Stimulated activated CD8-positive, alpha-beta memory T cell treated with anti-CD3 and anti-CD28 coated beads, Interleukin-7, amount 100 ng/mL, for 1 hour (primary cell): ENCODE data around the gene FOXF1.

Experiments
- DNase-seq, 2 donors: peaks; one replicate each; pipeline ENCODE4 v3.0.0-alpha.2; 2020; ENCODE audit warnings: low read depth in 2 of 2

Gene FOXF1

DNA sequence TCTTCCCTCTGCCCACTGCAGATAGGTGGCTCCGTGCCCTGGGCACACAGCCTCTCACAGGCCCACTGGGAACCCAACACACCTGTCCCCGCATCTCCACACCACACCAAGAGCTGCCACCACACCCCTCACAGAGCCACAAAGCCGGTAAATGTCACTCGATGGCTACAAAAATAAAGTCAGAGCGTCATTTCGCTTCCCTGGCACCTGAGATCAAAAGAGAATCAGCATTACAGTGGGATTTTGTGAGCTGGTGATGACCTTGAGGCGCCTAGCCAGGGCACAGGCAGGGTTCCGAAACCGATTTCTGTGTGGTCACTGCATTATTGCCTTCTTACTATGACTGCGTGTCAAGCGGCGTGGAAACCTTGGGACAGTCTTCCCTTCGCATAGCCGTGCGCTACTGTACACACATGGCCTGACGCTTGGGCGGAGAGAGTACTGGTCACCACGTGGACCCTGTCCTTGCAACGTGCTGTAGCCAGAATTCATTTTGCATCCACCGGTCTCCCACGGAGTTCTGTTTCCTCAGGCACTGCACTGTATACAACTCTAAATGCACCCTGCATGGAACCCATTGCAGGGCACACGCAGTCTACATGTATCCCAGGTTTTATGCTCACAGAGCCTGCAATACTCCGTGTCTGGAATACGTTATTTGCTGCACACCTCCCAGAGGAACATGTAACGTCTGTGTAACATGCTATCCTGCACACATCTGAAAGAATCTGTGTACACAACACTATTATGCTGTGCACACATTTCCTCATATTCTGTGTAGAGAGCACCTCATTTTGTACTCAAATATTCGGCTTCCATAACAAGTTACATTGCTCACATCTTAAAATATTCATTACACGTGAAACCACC is 5.8 kb upstream of the FOXF1 start:
- DNase-seq, result no peak

DNA sequence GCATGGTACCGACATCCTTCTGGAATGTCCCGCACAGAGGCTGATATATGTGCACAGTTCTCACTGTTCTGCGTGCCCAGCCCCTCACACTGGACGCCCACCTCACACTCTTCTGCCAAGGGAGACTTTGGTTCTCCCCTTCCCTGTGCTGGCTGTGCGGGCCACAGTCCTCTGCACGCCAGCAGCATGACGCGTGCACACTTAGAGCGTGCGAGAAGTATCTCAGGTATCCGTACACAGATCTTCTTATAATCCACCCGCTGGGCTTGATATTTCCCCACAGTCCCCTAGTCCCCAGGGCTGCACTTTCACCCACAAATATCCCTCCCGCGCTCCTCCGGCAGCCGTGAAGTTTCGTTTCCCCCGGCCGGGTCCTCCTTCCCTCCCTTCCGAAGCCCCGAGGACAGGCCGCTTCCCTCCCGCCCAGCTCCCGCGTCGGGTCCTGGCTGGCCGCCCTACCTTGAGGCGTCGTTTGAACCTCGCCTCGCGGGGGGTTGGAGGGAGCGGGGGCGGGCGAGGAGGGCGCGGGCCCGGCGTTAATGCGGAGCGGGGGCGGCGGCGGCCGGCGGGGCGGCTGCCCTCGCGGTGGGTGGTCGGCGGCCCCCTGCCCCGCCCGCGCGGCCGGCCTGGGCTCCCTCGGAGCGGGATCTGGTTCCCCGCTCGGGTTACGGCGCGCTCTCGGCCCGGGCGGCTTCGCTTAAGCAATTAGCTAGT is 5.0 kb upstream of the FOXF1 start:
- no peak for DNase-seq

DNA sequence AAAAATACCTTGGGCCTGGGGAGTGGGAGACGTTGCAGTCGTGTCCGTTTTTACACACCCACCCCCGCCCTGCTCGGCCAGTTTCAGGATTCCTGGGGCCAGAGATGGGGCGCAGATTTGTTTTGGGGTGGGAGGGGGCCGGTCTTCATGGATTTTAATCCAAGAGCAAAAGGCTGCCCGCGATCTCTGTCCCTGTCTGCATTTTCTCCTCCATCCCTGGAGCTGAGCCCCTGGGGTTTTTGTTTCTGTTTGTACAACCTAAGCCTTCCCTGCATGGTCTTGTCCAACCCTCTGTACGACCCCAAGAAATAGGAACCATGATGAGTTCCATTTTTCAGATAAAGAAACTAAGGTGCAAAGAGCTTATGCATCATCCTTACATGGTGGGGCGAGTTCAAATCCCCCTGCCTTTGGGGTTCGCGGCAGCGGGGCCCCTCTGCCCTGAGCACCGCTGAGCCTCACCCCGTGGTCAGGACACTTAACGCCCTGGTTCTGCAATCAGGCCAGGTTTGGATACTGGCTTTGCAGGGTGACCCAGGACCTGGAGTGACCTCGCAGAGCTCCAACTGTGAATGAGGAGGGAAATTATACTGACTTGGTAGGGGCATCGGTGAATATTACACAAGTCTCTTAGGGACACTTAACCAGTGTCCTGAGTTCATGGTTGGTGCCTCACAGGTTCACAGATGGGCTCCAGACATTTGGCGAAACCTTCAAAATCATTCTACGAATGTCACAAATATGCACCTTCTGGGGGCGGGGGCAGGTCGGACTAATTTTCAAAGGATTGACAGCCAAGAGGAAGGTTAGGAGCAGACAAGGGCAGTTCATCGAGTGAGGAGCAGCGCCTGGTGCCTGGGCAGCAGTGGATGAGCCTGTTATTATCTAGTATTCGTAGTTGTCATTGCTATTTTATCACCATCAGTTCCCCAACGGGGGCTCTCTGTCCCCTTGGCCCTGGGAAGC is 4.1 kb upstream of the FOXF1 start:
- no peak for DNase-seq

DNA sequence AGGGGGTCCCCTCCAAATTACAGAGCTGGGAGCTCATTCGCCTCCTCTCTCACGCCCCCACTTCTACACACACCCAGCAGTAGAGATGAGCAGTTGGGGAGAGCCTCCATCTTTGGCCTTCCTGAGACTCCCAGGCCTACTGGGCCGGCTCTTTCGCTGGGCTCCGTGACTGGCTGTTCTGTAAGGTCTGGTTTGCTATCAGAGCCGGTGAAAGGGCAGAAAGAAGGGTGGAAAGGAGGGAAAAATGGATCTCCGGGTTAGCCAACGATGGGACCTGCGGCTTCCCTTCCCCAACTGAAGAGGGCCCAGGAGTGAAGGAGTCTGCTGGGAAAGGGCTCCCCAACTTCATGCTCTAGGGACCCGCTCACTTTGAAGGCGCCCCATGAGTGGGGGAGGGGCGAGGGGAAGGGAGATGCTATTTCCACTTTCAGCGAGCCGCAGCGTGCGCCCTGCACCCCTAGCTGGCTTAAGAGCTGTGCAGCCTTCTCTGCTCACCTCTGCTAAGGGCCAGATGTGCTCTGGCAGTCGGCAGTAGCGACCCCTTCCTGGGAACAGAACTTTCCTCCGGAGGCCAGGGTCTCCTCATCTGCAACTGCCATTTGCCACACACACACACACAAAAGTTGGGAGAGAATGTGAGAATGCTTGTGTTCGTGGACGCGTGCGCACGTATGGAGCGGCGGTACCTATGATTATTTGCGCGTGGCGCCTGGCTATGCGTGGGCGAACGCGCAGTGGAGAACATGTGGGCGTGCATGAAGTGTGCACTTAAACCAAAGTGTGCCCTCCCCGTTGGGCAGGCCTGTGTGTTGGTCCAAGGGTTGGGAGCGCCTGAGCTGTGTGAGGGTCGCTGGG is 2.9 kb upstream of the FOXF1 start:
- DNase-seq, result no peak

DNA sequence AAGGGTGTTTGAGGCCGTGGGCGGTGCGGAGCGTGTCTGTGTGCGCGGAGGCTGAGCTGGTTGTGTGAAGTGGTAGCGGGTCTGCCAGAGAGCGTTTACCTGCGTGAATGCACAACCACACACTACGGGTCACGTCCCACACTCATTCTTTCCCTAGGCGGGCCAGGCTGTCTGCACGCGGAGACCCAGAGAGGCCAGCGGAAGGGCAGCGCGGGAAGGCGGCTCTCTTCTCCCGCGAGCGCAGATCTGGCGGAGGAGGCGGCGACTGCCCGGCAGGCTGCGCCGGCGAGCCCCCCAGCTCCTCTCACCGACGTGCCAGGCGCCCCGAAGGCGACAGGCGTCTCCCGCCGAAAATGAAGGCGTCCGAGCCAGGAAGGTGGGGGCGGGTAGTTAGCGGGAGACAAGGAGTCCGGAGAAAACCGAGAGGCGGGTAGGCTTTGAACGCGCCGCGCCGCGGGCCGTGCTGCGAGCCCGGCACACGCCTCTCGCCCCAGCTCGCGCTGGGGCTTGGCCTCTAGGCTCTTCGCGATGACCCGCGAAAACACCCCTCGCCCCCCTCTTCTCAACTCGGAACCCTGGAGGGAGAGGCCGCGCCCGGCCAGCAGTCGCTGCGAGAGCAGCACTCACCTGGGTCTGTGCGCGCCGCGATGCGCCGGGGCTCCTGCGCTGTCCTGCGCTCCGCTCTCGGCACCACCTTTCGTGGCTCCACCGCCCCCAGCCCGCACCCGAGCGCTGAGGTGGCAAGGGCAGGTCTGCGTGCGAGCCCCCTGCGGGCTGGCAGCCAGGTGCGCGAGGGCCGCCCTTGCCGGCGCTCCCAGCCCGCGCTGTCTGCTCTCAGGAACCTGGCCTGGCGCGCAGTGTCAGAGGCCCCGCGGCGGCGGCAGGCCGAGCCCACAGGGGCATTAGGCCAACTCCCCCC is 2.0 kb upstream of the FOXF1 start:
- no peak for DNase-seq

DNA sequence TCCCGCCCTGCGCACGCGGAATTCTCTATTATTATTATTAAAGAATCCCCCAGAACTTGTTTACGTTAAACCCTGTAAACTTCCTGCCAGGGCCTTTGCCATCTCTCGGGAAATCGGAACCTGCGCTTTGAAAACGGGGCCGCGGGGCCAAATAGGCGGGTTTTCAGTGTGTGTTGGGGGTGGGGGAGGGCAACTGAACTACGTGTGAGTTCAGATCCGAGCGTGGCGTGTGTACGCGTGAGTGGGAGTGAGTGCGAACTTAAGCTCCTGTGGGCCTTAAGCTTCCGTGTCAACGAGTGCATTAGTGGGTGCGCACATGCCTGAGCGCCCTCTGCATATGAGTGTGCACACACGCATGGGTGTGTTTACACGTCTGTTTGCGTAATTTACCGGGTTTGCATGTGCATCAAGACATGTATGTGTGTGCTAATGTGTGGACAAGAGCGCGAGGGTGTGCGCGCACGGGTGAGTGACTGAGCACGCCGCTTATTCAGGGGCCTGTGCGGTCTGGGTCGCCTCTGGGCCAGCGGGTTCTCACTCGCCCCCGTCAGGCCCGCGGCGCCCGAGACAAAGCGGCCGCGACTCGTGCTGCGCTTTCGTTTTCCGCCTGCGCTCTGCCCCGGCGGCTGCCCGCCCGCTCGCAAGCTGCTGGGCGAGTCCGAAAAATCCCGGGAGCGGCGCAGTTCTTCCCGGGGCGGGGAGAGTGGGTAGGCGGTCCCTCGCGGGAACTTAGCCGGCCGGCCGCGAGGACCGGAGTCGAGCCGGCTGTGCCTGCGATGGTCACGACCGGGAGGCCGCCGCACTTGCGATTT is 1.2 kb upstream of the FOXF1 start:
- DNase-seq, result no peak

DNA sequence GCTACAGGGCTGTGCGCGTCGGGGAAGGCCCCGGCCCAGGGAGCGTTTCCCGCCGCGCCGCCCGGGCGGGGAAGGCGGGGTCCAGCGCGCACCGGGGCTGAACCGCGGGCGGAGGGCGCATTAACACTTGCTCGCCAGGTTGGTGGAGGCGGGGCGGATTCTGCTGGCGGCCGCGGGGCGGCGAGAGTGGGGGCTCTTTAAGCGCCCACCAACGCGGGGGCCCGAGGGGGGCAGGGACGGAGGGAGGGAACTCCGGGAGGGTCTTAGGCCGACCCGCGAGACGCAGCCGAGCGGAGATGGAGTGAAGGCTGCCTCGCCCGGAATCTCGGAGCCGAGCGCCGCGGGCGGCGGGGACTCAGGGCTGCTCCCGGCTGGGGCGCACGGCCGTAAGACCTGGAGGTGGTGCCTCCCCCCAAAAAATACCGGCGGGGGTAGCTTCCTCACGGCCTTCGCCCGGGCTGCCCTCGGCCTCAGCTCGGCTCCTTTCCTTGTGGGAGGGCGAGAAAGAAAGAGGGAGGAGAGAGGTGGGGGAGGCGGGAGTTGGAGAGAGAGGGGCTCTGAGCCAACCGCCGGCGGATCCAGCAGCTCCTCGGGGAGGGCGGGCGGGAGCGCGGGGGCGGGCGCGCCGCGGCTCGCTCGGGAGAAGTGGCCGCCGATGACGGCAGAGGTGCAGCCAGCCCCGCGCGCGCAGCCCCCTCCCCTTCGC is 415 bp upstream of the FOXF1 start:
- no peak for DNase-seq

DNA sequence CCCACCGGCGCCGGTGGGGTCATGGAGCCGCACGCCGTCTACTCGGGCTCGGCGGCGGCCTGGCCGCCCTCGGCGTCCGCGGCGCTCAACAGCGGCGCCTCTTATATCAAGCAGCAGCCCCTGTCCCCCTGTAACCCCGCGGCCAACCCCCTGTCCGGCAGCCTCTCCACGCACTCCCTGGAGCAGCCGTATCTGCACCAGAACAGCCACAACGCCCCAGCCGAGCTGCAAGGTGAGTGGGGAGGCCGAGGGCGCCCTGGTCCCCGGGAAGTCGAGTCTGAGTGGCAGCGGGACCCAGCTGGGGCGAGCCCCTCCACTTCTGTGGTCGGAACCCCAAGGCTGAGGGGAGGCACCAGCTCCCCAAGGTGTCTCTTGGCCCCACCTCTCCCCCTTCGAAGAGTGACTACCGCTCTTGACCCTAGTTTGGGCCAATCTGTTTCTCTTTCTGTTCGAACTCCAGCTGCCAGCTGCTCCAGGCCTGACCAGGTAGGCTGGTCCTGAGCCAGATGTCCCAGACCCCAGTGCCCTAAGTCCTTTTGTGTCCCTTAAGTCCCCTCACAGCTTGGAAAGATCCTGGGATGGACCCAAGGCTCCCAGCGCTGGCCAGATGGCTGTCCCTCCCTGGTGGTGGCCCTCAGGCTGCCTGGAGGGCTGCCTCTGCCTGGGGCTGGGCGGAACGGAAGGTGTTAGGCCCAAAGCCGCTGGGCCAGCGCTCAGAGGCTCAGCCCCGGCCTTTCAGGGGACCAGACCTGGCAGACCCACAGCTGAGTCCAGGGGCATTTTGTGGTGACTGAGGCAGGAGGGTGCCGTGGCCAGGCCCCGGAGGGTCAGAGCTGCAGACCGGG is 1.2 kb downstream of the FOXF1 start:
- no peak for DNase-seq

DNA sequence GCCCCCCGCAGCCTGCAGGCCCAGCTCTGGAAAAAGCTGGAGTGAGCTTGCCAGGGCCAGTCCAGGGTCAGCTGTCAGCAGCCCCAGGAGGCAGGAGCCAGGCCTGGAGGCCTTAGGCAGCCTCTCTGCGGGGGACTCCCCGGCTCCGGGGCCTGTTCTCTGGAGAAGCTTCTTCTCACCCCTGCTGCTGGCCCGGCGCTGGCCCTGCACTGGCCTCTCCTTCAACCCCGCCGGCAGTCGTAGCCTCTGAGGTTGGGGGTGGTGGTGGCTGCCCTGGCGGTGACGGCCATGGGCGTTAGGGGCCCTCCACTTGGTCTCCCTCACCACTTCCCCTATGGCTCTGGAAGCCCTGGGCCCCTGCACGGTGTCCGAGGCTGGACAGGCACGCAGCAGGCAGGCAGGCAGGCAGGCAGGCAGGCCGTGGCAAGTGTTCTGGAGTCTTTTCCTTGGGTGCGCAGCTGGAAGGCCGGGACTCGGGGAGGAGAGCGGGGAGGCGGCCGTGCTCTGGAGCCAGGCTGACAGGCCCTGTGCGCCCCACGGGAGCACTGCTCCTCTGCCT is 2.1 kb downstream of the FOXF1 start:
- no peak for DNase-seq

DNA sequence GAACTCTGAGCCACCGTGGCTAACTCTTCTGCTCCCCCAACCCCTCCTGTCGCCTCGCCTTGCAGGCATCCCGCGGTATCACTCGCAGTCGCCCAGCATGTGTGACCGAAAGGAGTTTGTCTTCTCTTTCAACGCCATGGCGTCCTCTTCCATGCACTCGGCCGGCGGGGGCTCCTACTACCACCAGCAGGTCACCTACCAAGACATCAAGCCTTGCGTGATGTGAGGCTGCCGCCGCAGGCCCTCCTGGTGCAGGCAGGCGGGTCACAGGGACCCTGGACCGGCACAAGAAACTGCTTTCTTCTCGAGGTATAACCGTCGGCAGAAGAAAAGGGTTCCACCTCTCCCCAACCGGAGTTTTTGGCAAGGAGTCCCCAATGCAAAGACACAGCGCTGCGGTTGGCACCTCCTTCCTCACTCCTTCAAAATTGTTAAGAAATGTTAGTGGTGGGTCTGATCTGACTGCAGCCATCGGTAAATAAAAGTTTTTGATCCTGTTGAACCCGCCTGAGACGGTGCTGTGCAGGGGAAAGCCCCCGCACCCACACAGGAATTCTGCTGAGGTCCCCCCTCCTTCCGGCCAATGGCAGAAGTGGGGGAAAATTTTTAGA is 2.6 kb downstream of the FOXF1 start:
- DNase-seq, result no peak

DNA sequence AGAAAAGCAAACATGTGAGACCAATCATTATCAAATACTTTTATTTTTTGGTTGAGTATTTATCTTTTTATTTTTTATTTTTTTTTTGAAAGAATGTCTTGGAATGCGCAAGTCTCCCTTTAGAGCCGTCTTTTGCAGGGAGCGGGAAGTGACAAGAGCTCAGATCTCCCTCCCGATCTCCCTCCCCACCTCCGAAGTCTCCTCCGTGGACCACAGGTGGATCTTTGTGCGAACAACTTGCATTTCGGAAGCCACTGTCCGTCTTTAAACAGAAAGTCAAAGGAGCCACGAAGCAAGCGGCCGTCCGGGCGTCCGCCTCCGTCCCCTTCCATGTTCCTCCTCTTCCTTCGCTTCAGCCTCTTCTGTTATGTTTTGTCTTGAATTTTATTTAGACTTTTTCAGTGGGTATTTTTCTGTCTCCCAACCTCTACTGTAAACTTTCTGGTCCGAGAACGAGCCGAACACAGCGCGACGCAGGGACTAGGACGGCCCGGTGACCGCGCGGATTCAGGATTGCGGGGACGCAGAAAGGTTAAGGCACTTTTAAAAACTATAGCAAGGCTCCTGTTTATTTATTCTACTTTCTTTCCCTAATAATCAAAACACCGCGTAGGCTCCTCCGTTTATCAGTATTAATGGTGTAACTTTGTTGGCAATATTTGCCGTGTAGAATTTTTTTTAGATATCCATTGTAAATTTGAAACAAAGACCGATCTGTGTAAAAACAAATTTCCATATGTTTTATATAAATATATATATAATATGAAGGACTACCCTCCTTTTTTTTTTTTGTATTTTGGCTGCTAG is 3.3 kb downstream of the FOXF1 start:
- no peak for DNase-seq

DNA sequence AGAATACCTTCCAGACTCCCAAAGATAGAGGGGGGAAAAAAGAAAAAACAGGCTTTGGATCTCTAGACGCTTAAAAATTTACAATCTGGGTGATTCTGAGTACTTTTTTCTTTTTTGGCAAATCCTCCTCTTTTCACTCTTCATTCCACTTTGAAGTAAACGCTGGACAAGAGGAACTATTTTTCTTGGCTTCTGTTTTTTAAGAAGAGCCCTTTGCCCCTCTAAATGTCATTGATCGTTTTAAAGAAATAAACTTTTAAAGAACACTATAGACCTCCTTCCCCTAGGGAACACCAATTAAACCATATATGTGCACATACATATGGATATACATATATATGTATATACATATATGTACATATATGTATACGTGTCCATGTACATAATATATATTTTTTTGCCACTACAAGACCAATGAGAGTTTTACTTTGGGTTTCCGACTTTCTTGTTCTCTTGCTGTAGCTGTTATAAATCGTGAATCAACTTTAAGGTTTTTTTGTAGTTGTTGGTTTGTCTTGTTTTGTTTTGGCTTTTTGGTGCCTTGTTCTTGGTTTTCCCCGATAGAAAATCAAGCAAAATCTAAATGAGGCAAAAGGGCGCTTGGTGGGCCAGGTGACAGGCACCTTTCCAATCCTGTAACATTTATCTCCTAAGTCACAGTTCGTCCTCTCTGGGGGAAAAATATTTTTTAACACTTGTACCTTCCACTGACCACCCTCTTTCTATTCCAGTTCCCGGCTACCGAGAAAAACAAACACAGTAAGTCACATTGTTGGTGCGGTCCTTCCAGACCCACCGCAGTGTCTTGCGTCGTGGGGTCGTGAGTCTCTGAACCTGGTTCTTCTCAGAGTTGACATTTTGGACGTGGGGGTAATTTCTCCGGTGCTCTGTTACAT is 4.4 kb downstream of the FOXF1 start:
- no peak for DNase-seq

DNA sequence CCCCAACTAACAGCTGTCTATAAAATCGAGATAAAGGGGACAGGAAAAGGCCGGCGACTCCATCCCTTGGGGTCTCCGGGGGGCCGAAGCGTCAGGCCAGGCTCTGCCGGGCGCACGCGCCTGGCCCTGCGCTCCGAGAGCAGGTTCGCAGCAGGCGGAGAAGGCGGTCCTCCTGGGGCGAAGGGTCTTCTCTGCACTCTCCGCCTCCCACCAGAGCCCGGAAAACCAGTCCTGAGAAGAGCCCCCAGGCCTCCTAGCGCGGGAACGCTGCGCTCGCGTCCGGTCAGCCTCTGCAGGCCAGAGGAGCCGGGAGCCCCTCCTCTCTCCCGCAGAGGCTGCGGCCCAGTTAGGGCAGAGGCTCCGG is 5.1 kb downstream of the FOXF1 start:
- no peak for DNase-seq

DNA sequence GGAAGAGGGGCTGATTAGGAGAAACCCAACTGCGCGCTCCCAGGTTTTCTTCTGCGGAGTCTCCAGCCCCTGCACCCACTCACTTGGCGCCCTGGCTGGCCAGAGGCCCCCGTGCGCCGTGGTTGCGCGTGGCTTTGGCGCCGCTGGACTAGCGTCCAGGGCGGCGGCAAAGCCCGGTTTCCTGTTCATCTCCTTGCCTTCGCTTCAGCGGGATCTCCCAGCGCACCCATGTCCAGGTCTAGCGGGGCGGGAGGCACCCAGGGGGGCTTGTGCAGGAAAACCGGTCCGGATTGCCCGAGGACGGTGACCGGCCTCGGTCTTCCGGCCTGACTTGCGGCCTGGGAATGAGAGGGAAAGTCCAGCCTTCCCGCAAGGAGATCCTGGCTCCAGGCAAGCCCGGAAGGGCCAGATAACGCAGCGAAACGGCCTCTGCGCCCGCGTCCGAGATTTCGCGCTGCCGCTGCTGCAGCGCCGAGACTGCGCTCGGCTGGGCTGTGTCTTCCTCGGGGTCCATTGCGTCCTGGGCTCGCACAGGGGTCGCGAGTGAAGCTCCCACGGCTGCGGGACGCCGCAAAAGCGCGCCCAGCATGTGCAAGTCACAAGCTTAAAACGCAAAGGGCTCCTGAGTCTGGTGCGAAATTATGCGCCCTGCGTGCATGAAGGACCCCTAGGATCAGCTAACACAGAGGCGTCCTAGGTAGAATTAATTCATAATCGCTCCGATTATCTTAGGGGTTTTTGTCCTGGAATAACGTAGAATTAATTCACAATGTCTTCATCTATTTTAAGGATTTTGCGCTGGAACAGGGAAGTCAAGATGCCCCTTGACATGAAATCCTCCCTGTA is 5.7 kb downstream of the FOXF1 start:
- no peak for DNase-seq
